Epithelial cell of esophagus (primary cell): ENCODE results near the gene TDRD3.

ENCODE experiments used
- DNase-seq: peaks from one replicate; pipeline ENCODE4 v3.0.0; 2010; ENCODE audit warnings: low read depth
- H3K4me3 ChIP-seq: 2 replicates; pipeline ENCODE4 v1.5.1; 2011; ENCODE audit warnings: mild to moderate bottlenecking, low read length, control low read depth
- CTCF ChIP-seq: IDR thresholded peaks from 2 replicates; pipeline ENCODE4 v1.5.1; 2011; ENCODE audit warnings: low read depth, mild to moderate bottlenecking, low read length, control low read depth, inconsistent platforms; ENCODE audit not compliant: insufficient read depth; ENCODE audit errors: missing control alignments

The TDRD3 gene

GRCh38 chr13:60611523-60611922 is 214.5 kb downstream of the TDRD3 start:
- DNase-seq = no peak
- no peak overlapping the region for H3K4me3 ChIP-seq
- TF ChIP-seq CTCF = no peak

DNA sequence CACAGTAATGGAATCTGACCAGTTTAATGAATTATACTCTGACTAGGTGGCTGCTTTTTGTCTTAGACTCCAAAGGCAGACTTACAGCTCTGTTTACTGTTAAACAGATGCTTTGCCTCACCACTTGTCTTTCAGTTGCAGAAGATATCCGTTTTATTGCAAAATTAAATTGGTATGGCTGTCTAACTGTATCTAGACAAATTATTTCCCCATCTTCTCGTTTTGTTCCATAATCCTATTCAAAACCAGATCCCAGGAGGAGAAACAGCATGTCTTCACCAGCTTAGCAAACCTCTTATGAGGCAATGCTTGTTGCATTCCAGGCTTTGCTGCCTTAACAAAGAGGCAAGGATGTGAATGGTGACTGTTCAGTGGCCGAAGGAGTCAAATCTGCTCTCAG is 215.6 kb downstream of the TDRD3 start:
- H3K4me3 ChIP-seq = no peak overlapping the region

GRCh38 chr13:60613080-60613479 is 216.1 kb downstream of the TDRD3 start:
- no peak for DNase-seq
- no peak for TF ChIP-seq CTCF
- no peak overlapping the region for H3K4me3 ChIP-seq

More for the DNA sequence above, 215.6 kb downstream of the TDRD3 start:
- no peak for DNase-seq
- no peak for TF ChIP-seq CTCF

DNA sequence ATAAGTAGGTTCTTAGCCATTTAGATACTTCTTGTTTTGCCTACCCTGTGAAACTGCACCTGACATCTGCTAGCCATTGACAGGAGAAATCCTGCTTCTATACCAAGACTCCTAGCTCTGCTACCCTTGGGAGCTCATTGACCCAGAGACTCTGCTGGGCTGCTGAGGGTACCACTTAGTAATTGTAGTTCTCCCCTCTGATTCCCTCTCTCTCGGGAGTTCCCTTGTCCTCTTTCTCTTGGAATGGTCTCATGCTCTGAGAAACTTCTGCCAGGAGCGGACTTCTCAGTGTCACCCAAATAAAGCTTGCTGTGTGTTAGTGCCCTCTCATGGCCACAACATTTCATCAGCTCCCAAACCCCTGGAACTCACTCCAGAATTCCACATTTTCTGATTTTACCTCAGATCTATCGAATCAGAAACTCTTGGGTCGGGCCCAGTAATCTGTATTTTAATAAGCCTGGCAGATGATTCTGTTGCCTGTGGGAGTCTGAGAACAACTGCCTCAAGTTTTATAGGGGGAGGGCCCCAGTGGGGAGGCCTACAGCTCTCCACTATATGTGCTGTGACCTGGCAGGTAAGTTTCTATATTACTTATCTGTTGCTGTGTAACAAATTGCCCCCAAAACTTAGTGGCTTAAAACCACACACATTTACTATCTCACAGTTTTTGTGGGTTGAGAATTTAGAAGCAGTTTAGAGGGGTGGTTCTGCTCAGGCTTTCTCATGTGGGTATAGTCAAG is 221.1 kb downstream of the TDRD3 start:
- TF ChIP-seq CTCF = peak; percentile 20
- peak; percentile 34 for DNase-seq
- H3K4me3 ChIP-seq = no peak overlapping the region

GRCh38 chr13:60619461-60619860 is 222.4 kb downstream of the TDRD3 start:
- no peak overlapping the region for H3K4me3 ChIP-seq
- DNase-seq = no peak
- TF ChIP-seq CTCF = no peak

DNA sequence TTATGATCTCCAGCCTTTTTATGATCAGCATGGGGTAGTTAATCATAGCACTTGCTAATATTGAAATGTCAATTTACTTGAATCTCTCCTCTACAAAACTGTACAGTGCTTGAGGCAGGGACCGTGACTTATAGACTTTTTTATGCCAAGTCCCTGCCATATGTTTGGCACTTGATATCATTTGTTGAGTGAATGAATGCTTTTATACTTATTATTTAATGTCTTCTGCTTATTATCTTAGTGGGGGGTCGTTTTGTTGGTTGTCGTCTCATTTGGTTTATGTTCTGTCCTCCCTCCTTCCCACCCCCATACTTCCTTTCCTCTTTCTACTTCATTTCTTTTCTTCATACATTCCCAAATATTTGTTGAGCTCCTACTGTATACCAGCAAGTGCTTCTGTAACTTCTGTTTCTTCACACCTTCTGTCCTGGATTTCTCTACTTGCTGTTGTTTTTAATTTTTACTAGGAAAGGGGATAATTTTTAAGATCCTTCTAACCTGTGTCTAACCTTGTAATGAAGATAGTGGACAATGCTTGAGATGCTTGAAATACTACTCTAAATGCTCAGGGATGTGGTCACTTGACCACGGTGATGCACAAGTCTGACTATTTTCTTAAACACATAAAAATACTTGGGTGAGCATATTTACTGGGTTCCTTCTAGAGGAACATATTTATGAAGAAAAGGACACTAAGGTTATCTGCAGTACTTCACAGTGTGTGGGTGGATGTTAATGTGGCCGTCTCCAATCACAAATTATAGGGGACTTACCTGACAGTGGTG is 223.8 kb downstream of the TDRD3 start:
- no peak overlapping the region for H3K4me3 ChIP-seq
- no peak for TF ChIP-seq CTCF
- no peak for DNase-seq
